Measurements from ENCODE around the gene RNF26. TPM values are rescaled to one million over a fixed set of nuclear protein-coding genes. Genes with fewer than 3 reads are reported as not detected.

Gene RNF26
- 90.0 to 91.1 TPM (median 90.6 TPM) in 3 replicates for total RNA-seq (2021)
- Bru-seq, nascent RNA: percentile 91 among the genes with signal in this experiment
- long read RNA-seq, experiment 1, transcript RNF26-201 (1 exons, 2,787 nt): major isoform, 582 of 582 reads
- long read RNA-seq, experiment 1, partial matches to known transcripts: 0 of 582 reads
- long read RNA-seq, experiment 1, other reads (novel, unspliced or antisense): 0 of 582 reads
- long read RNA-seq, experiment 2, transcript RNF26-201 (1 exons, 2,787 nt): major isoform, 142 of 143 reads
- long read RNA-seq, experiment 2, partial matches to known transcripts: 0 of 143 reads
- long read RNA-seq, experiment 2, other reads (novel, unspliced or antisense): 1 of 143 reads
- long read RNA-seq, experiment 3, transcript RNF26-201 (1 exons, 2,787 nt): major isoform, 35 of 35 reads
- long read RNA-seq, experiment 3, partial matches to known transcripts: 0 of 35 reads
- long read RNA-seq, experiment 3, other reads (novel, unspliced or antisense): 0 of 35 reads

DNA sequence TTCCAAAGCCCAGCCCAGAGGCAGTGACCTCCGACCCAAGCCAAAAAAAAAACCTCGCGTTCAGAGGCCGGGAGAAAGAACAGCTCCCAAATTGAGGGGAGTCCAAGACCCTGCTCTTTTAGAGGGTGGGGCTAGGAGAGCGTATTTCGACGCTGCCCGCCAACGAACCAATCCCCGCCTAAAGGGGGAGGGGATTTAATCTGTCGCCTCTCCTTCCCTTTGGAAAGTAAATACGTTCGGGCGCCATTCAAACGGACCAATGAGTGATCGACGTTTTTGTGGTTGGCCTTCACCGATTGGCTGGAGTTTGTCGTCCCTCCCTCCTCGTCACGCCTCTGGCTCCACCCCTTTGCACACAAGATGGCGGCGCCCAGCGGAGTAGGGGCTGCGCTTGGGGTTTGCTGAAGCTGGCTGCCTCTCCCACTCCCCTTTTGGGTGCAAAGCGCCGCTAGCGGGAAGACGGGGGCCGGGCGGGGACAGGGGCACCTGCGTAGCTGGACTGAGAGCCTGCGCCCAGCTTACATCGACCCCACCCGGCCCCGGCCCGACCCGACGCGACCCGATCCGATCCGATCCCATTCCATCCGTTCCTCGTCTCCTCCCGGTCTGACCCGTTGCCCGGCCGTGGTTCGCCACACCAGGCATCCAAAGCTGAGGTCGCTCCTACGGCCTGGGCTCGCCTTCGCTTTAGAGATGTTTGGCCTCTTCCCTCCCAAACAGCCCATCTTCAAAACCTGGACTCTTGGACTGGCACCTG lies at the start of gene RNF26:
RNF26 (plus strand) TSS at position 354 of the 757 bp plus-strand sequence. CDS start 596 bp downstream, outside the sequence.
- Mint-ChIP-seq H3K4me1 (peaks cover 44% of the 10 kb centered on the region), H3K4me3 (peak within 1 kb of the TSS; percentile 100), H3K27ac (peak within 1 kb of the TSS; percentile 100), H3K27me3 (ENCODE audit: low read depth) (peaks cover 11% of the 10 kb centered on the region), H3K9me3 (no peaks in the 10 kb centered on the region), H3K36me3 (peaks cover 7% of the 10 kb centered on the region)
- ChIA-PET CTCF (interaction anchor here (0.9 to 2.5 kb wide), 11 partner anchors 8 to 181 kb away, joined by 3 to 48 read pairs (median 5); partner anchors contain the start of genes CBL, MCAM and USP2), POLR2A (interaction anchor here (1.1 to 1.3 kb wide), 2 partner anchors 15 to 19 kb away, joined by 4 to 5 read pairs; no protein-coding TSS in a partner anchor)
- peak; percentile 95 for DNase-seq (ENCODE audit: low spot score)
- ATAC-seq: peak; percentile 82
- TF ChIP-seq CREM (CRISPR knock-in tag; IDR thresholded peaks at IDR 0.05) (peak; percentile 79), ZNF416 (CRISPR knock-in tag; IDR thresholded peaks at IDR 0.05) (no peak), ZBTB21 (CRISPR knock-in tag; IDR thresholded peaks at IDR 0.05; ENCODE audit: borderline replicate concordance) (no peak), TEAD4 (CRISPR knock-in tag; IDR thresholded peaks at IDR 0.05) (no peak), NFYB (CRISPR knock-in tag; conservative IDR thresholded peaks at IDR 0.05; ENCODE audit: low read depth) (peak; percentile 84), TEAD1 (CRISPR knock-in tag; IDR thresholded peaks at IDR 0.05) (peak; percentile 47; the same call in 1 of the 2 replicates), MYBL2 (CRISPR knock-in tag; IDR thresholded peaks at IDR 0.05) (peak; percentile 99), RORB (CRISPR knock-in tag; IDR thresholded peaks at IDR 0.05) (no peak), SP1 (CRISPR knock-in tag; conservative IDR thresholded peaks at IDR 0.05) (peak; percentile 95), JUN (CRISPR knock-in tag; IDR thresholded peaks at IDR 0.05) (no peak), FOXP1 (CRISPR knock-in tag; IDR thresholded peaks at IDR 0.05; ENCODE audit: borderline replicate concordance) (0 out of 2 replicates have a peak, but pooled peaks have one; percentile 58), ZNF263 (CRISPR knock-in tag; IDR thresholded peaks at IDR 0.05; ENCODE audit: low read depth) (no peak), GRHL2 (CRISPR knock-in tag; IDR thresholded peaks at IDR 0.05; ENCODE audit: insufficient replicate concordance, severe bottlenecking) (no peak), ZNF121 (CRISPR knock-in tag; IDR thresholded peaks at IDR 0.05) (no peak), TP53 (CRISPR knock-in tag; IDR thresholded peaks at IDR 0.05) (no peak), NR2C2 (CRISPR knock-in tag; IDR thresholded peaks at IDR 0.05) (no peak), NFE2L1 (CRISPR knock-in tag; IDR thresholded peaks at IDR 0.05) (no peak), HMGA2 (CRISPR knock-in tag; IDR thresholded peaks at IDR 0.05) (no peak)
- TF ChIP-seq, protein P1, sequence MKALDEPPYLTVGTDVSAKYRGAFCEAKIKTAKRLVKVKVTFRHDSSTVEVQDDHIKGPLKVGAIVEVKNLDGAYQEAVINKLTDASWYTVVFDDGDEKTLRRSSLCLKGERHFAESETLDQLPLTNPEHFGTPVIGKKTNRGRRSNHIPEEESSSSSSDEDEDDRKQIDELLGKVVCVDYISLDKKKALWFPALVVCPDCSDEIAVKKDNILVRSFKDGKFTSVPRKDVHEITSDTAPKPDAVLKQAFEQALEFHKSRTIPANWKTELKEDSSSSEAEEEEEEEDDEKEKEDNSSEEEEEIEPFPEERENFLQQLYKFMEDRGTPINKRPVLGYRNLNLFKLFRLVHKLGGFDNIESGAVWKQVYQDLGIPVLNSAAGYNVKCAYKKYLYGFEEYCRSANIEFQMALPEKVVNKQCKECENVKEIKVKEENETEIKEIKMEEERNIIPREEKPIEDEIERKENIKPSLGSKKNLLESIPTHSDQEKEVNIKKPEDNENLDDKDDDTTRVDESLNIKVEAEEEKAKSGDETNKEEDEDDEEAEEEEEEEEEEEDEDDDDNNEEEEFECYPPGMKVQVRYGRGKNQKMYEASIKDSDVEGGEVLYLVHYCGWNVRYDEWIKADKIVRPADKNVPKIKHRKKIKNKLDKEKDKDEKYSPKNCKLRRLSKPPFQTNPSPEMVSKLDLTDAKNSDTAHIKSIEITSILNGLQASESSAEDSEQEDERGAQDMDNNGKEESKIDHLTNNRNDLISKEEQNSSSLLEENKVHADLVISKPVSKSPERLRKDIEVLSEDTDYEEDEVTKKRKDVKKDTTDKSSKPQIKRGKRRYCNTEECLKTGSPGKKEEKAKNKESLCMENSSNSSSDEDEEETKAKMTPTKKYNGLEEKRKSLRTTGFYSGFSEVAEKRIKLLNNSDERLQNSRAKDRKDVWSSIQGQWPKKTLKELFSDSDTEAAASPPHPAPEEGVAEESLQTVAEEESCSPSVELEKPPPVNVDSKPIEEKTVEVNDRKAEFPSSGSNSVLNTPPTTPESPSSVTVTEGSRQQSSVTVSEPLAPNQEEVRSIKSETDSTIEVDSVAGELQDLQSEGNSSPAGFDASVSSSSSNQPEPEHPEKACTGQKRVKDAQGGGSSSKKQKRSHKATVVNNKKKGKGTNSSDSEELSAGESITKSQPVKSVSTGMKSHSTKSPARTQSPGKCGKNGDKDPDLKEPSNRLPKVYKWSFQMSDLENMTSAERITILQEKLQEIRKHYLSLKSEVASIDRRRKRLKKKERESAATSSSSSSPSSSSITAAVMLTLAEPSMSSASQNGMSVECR (CRISPR knock-in tag; IDR thresholded peaks at IDR 0.05; ENCODE audit: borderline replicate concordance): peak; percentile 67; the same call in 1 of the 2 replicates
- TF ChIP-seq, protein P2, sequence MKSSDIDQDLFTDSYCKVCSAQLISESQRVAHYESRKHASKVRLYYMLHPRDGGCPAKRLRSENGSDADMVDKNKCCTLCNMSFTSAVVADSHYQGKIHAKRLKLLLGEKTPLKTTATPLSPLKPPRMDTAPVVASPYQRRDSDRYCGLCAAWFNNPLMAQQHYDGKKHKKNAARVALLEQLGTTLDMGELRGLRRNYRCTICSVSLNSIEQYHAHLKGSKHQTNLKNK (CRISPR knock-in tag; IDR thresholded peaks at IDR 0.05): no peak
- TF ChIP-seq, protein P3, sequence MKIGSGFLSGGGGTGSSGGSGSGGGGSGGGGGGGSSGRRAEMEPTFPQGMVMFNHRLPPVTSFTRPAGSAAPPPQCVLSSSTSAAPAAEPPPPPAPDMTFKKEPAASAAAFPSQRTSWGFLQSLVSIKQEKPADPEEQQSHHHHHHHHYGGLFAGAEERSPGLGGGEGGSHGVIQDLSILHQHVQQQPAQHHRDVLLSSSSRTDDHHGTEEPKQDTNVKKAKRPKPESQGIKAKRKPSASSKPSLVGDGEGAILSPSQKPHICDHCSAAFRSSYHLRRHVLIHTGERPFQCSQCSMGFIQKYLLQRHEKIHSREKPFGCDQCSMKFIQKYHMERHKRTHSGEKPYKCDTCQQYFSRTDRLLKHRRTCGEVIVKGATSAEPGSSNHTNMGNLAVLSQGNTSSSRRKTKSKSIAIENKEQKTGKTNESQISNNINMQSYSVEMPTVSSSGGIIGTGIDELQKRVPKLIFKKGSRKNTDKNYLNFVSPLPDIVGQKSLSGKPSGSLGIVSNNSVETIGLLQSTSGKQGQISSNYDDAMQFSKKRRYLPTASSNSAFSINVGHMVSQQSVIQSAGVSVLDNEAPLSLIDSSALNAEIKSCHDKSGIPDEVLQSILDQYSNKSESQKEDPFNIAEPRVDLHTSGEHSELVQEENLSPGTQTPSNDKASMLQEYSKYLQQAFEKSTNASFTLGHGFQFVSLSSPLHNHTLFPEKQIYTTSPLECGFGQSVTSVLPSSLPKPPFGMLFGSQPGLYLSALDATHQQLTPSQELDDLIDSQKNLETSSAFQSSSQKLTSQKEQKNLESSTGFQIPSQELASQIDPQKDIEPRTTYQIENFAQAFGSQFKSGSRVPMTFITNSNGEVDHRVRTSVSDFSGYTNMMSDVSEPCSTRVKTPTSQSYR (CRISPR knock-in tag; IDR thresholded peaks at IDR 0.05): 0 out of 2 replicates have a peak, but pooled peaks have one; percentile 20
- TF ChIP-seq, protein P4, sequence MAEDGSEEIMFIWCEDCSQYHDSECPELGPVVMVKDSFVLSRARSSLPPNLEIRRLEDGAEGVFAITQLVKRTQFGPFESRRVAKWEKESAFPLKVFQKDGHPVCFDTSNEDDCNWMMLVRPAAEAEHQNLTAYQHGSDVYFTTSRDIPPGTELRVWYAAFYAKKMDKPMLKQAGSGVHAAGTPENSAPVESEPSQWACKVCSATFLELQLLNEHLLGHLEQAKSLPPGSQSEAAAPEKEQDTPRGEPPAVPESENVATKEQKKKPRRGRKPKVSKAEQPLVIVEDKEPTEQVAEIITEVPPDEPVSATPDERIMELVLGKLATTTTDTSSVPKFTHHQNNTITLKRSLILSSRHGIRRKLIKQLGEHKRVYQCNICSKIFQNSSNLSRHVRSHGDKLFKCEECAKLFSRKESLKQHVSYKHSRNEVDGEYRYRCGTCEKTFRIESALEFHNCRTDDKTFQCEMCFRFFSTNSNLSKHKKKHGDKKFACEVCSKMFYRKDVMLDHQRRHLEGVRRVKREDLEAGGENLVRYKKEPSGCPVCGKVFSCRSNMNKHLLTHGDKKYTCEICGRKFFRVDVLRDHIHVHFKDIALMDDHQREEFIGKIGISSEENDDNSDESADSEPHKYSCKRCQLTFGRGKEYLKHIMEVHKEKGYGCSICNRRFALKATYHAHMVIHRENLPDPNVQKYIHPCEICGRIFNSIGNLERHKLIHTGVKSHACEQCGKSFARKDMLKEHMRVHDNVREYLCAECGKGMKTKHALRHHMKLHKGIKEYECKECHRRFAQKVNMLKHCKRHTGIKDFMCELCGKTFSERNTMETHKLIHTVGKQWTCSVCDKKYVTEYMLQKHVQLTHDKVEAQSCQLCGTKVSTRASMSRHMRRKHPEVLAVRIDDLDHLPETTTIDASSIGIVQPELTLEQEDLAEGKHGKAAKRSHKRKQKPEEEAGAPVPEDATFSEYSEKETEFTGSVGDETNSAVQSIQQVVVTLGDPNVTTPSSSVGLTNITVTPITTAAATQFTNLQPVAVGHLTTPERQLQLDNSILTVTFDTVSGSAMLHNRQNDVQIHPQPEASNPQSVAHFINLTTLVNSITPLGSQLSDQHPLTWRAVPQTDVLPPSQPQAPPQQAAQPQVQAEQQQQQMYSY (CRISPR knock-in tag; IDR thresholded peaks at IDR 0.05): peak; percentile 78
- TF ChIP-seq, protein P5, sequence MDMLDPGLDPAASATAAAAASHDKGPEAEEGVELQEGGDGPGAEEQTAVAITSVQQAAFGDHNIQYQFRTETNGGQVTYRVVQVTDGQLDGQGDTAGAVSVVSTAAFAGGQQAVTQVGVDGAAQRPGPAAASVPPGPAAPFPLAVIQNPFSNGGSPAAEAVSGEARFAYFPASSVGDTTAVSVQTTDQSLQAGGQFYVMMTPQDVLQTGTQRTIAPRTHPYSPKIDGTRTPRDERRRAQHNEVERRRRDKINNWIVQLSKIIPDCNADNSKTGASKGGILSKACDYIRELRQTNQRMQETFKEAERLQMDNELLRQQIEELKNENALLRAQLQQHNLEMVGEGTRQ (CRISPR knock-in tag; IDR thresholded peaks at IDR 0.05): no peak
